Measurements from ENCODE around the gene EMC1.
"Not testable (repeated sequence)": the region's sequence is repeated elsewhere in the genome, so short reads cannot be mapped to it uniquely, and the experiment has no call there.

The EMC1 gene

GRCh38 chr1:19284881-19285280 is 33.6 kb upstream of the EMC1 start:
- TF ChIP-seq CTCF (IDR thresholded peaks at IDR 0.05; ENCODE audit: extremely low read depth, missing control alignments), result no peak
- no peak for DNase-seq (ENCODE audit: low spot score)

- DNase-seq (ENCODE audit: low spot score), result no peak
- no peak for TF ChIP-seq CTCF (IDR thresholded peaks at IDR 0.05; ENCODE audit: extremely low read depth, missing control alignments)
Measured at GRCh38 chr1:19283891-19284290, 32.6 kb upstream of the EMC1 start.

GRCh38 chr1:19274636-19275035 is 23.3 kb upstream of the EMC1 start:
- no peak for TF ChIP-seq CTCF (IDR thresholded peaks at IDR 0.05; ENCODE audit: extremely low read depth, missing control alignments)
- no peak for DNase-seq (ENCODE audit: low spot score)

GRCh38 chr1:19273844-19274531 is 22.7 kb upstream of the EMC1 start:
- DNase-seq (ENCODE audit: low spot score), result not testable (repeated sequence)

- no peak for DNase-seq (ENCODE audit: low spot score)
- no peak for TF ChIP-seq CTCF (IDR thresholded peaks at IDR 0.05; ENCODE audit: extremely low read depth, missing control alignments)
Measured at GRCh38 chr1:19273106-19273843, 22.0 kb upstream of the EMC1 start.

- no peak for DNase-seq (ENCODE audit: low spot score)
- TF ChIP-seq CTCF (IDR thresholded peaks at IDR 0.05; ENCODE audit: extremely low read depth, missing control alignments), result no peak
Measured at GRCh38 chr1:19272064-19272463, 20.7 kb upstream of the EMC1 start.

GRCh38 chr1:19270343-19270730 is 19.0 kb upstream of the EMC1 start:
- not testable (repeated sequence) for DNase-seq (ENCODE audit: low spot score)

GRCh38 chr1:19269427-19270342 is 18.4 kb upstream of the EMC1 start:
- DNase-seq (ENCODE audit: low spot score), result not testable (repeated sequence)
